WTC11 (cell line): Measurements from ENCODE around the gene KCNK7. TPM values are rescaled to one million over a fixed set of nuclear protein-coding genes. Genes with fewer than 3 reads are reported as not detected.

Experiments used
- ATAC-seq: fragments of 200-7000 bp; cut with Tn5 transposase; 2 replicates; pipeline ENCODE4 v1.10.0; 2021; ENCODE audit warnings: mild to moderate bottlenecking, moderate library complexity
- CTCF ChIA-PET: fragments of 300-600 bp; sonication (Branson Sonifier 250); formaldehyde crosslinking; loops from one replicate; lab custom pipeline; 2021; ENCODE audit warnings: antibody characterized with exemption; lab: Charles Lee
- POLR2A ChIA-PET: fragments of 350-600 bp; sonication (Branson Sonifier 250); formaldehyde crosslinking; loops from one replicate; lab custom pipeline; 2021; ENCODE audit warnings: antibody characterized with exemption; lab: Charles Lee
- DNase-seq: peaks from one replicate; pipeline ENCODE4 v3.0.0; 2021; ENCODE audit warnings: low spot score
- H3K27ac Mint-ChIP-seq: 2 replicates; pipeline ENCODE4 v1.8.0; 2021; ENCODE audit warnings: mixed read lengths
- H3K27me3 Mint-ChIP-seq: 2 replicates; pipeline ENCODE4 v1.8.0; 2021; ENCODE audit warnings: low read depth, mild to moderate bottlenecking, moderate library complexity, mixed read lengths
- H3K36me3 Mint-ChIP-seq: 2 replicates; pipeline ENCODE4 v1.8.0; 2021; ENCODE audit warnings: mixed read lengths
- H3K4me1 Mint-ChIP-seq: 2 replicates; pipeline ENCODE4 v1.8.0; 2022; ENCODE audit warnings: mixed read lengths
- H3K4me3 Mint-ChIP-seq: 2 replicates; pipeline ENCODE4 v1.8.0; 2021; ENCODE audit warnings: mild to moderate bottlenecking, moderate library complexity, mixed read lengths
- H3K9me3 Mint-ChIP-seq: 2 replicates; pipeline ENCODE4 v1.8.0; 2021; ENCODE audit warnings: mixed read lengths
- ATF2 ChIP-seq: sonication (generic); formaldehyde crosslinking; IDR thresholded peaks from 2 replicates; pipeline ENCODE4 v1.8.1; 2022; ENCODE audit warnings: low read depth, missing genetic modification reagents, borderline replicate concordance
- CTCF ChIP-seq: fragments of 200-600 bp; IDR thresholded peaks from 2 replicates; pipeline ENCODE4 v1.8.0; 2022; ENCODE audit warnings: antibody characterized with exemption
- ELF4 ChIP-seq: sonication (generic); formaldehyde crosslinking; IDR thresholded peaks from 2 replicates; pipeline ENCODE4 v1.8.1; 2022; ENCODE audit warnings: low read depth, mild to moderate bottlenecking, moderate library complexity, missing genetic modification reagents
- EMX1 ChIP-seq: fragments of 250-450 bp; sonication (Bioruptor Pico); IDR thresholded peaks from 2 replicates; pipeline ENCODE4 v1.8.0; 2021; ENCODE audit warnings: mild to moderate bottlenecking
- ESRRA ChIP-seq: sonication (generic); formaldehyde crosslinking; IDR thresholded peaks from 2 replicates; pipeline ENCODE4 v1.8.1; 2022; ENCODE audit warnings: mild to moderate bottlenecking, missing genetic modification reagents, borderline replicate concordance
- FOXJ3 ChIP-seq: sonication (generic); formaldehyde crosslinking; IDR thresholded peaks from 2 replicates; pipeline ENCODE4 v1.9.0; 2021; ENCODE audit warnings: missing genetic modification reagents, mild to moderate bottlenecking, borderline replicate concordance
- GTF2I ChIP-seq: fragments of 250-450 bp; sonication (Bioruptor Pico); conservative IDR thresholded peaks from 2 replicates; pipeline ENCODE4 v1.4.0; 2021; ENCODE audit warnings: mild to moderate bottlenecking
- JAZF1 ChIP-seq: fragments of 250-450 bp; sonication (Bioruptor Pico); IDR thresholded peaks from 2 replicates; pipeline ENCODE4 v1.9.0; 2021; ENCODE audit warnings: moderate library complexity, mild to moderate bottlenecking, inconsistent platforms
- MXD4 ChIP-seq: fragments of 250-450 bp; sonication (Bioruptor Pico); IDR thresholded peaks from 2 replicates; pipeline ENCODE4 v1.8.0; 2021; ENCODE audit warnings: mild to moderate bottlenecking, moderate library complexity, borderline replicate concordance
- PRDM15 ChIP-seq: sonication (generic); formaldehyde crosslinking; IDR thresholded peaks from 2 replicates; pipeline ENCODE4 v1.8.0; 2022; ENCODE audit warnings: missing genetic modification reagents
- SMAD4 ChIP-seq: sonication (generic); formaldehyde crosslinking; IDR thresholded peaks from 2 replicates; pipeline ENCODE4 v1.8.0; 2022; ENCODE audit warnings: mild to moderate bottlenecking, missing genetic modification reagents
- SOX15 ChIP-seq: fragments of 250-450 bp; sonication (Bioruptor Pico); IDR thresholded peaks from 2 replicates; pipeline ENCODE4 v1.9.0; 2021; ENCODE audit warnings: mild to moderate bottlenecking
- SP1 ChIP-seq: sonication (generic); formaldehyde crosslinking; conservative IDR thresholded peaks from 2 replicates; pipeline ENCODE4 v1.8.1; 2022; ENCODE audit warnings: missing genetic modification reagents
- TEAD4 ChIP-seq: sonication (generic); formaldehyde crosslinking; IDR thresholded peaks from 2 replicates; pipeline ENCODE4 v1.8.0; 2022; ENCODE audit warnings: mild to moderate bottlenecking, missing genetic modification reagents
- ZNF138 ChIP-seq: sonication (generic); formaldehyde crosslinking; conservative IDR thresholded peaks from 2 replicates; pipeline ENCODE4 v1.8.1; 2022; ENCODE audit warnings: mild to moderate bottlenecking, moderate library complexity, missing genetic modification reagents
- ZNF219 ChIP-seq: sonication (generic); formaldehyde crosslinking; IDR thresholded peaks from 2 replicates; pipeline ENCODE4 v1.8.0; 2023; ENCODE audit warnings: missing genetic modification reagents, mild to moderate bottlenecking, borderline replicate concordance
- ZNF263 ChIP-seq: sonication (generic); formaldehyde crosslinking; IDR thresholded peaks from 2 replicates; pipeline ENCODE4 v1.8.1; 2022; ENCODE audit warnings: low read depth, mild to moderate bottlenecking, moderate library complexity, missing genetic modification reagents
- ZNF396 ChIP-seq: fragments of 250-450 bp; sonication (Bioruptor Pico); IDR thresholded peaks from 2 replicates; pipeline ENCODE4 v1.8.0; 2021; ENCODE audit warnings: mild to moderate bottlenecking, moderate library complexity, borderline replicate concordance
- total RNA-seq: library from RNA; stranded (reverse); gene quantifications from 3 replicates; pipeline ENCODE4 v1.2.3, GENCODE V29; 2021

The KCNK7 gene
- total RNA-seq, 1 experiment from 2014 or later = 1.4 TPM

GRCh38 chr11:65641297-65642013, 45.9 kb upstream of the KCNK7 start (continued):
- no peak for TF ChIP-seq CTCF
- no peak for TF ChIP-seq GTF2I

- H3K4me1 Mint-ChIP-seq = peaks cover 39% of the 10 kb centered on the region
- no peaks in the 10 kb centered on the region for H3K27me3 Mint-ChIP-seq
- no peak for ATAC-seq
- no peaks in the 10 kb centered on the region for H3K9me3 Mint-ChIP-seq
- no peak overlapping the region for H3K27ac Mint-ChIP-seq
- CTCF ChIA-PET = interaction anchor here (0.6 to 2.8 kb wide), 2 partner anchors 12 to 94 kb away, joined by 3 to 13 read pairs; no protein-coding TSS in a partner anchor
- peaks cover 7% of the 10 kb centered on the region for H3K36me3 Mint-ChIP-seq
- POLR2A ChIA-PET = interaction anchor here (1.4 kb wide), 1 partner anchor 141 kb away, joined by 3 read pairs; no protein-coding TSS in a partner anchor
- TF ChIP-seq FOXJ3 (CRISPR knock-in tag) (no peak), JAZF1 (no peak), ZNF219 (CRISPR knock-in tag) (no peak), ATF2 (CRISPR knock-in tag) (no peak), ESRRA (no peak), ZNF138 (CRISPR knock-in tag) (no peak), TEAD4 (CRISPR knock-in tag) (no peak), ZNF396 (no peak), EMX1 (CRISPR knock-in tag) (no peak), ZNF263 (no peak)
- H3K4me3 Mint-ChIP-seq = no peak overlapping the region
- no peak for DNase-seq
Measured at GRCh38 chr11:65640483-65641296, 45.1 kb upstream of the KCNK7 start.

GRCh38 chr11:65639623-65640482, 44.3 kb upstream of the KCNK7 start:
- Mint-ChIP-seq H3K27ac (no peak overlapping the region), H3K9me3 (no peaks in the 10 kb centered on the region), H3K4me1 (peaks cover 39% of the 10 kb centered on the region), H3K36me3 (peaks cover 11% of the 10 kb centered on the region), H3K27me3 (no peaks in the 10 kb centered on the region), H3K4me3 (no peak overlapping the region)
- ChIA-PET POLR2A (no interaction called here), CTCF (interaction anchor here (0.9 to 2.6 kb wide), 2 partner anchors 99 to 105 kb away, joined by 3 to 16 read pairs; no protein-coding TSS in a partner anchor)
- no peak for ATAC-seq
- DNase-seq = no peak
- TF ChIP-seq SMAD4 = no peak
- no peak for TF ChIP-seq PRDM15 (CRISPR knock-in tag)
- no peak for TF ChIP-seq CTCF
- TF ChIP-seq ZNF396 = no peak
- TF ChIP-seq SP1 (CRISPR knock-in tag) = no peak
- no peak for TF ChIP-seq MXD4 (CRISPR knock-in tag)
- no peak for TF ChIP-seq ELF4 (CRISPR knock-in tag)
- no peak for TF ChIP-seq SOX15
